Measurements from ENCODE around the gene TXNL4A.
A peak's percentile ranks its signal among the peaks of the same experiment; 100 is the strongest.

- TF ChIP-seq POLR2AphosphoS5 (IDR thresholded peaks at IDR 0.05; ENCODE audit: low read depth, low read length) (no peak), REST (IDR thresholded peaks at IDR 0.05; ENCODE audit: insufficient read depth in 1 of 2, low read depth in 2 of 2, low read length in 2 of 2) (peak in 1 of 2 experiments; percentile 76; a peak in 2 of 4 replicates), TAF1 (IDR thresholded peaks at IDR 0.05; ENCODE audit: borderline replicate concordance, insufficient read depth, low read length) (no peak), SIN3A (IDR thresholded peaks at IDR 0.05; ENCODE audit: borderline replicate concordance, insufficient read depth, low read length) (no peak)
Observed at GRCh38 chr18:80037300-80037699, 48.9 kb upstream of the TXNL4A start.

All from PFSK-1 (cell line).